Activated naive CD4-positive, alpha-beta T cell treated with anti-CD3 and anti-CD28 coated beads, Interleukin-2, amount 10 ng/mL, durations not matched to agents 7 days and 5 days (primary cell): ENCODE results near the gene PBOV1.

Experiments used
- CTCF ChIA-PET: fragments of 350-600 bp; sonication (Branson Sonifier 250); formaldehyde crosslinking; loops from one replicate; lab custom pipeline; 2021; ENCODE audit warnings: antibody characterized with exemption; lab: Charles Lee
- DNase-seq: peaks from one replicate; pipeline ENCODE4 v3.0.0-alpha.2; 2020
- H3K27ac Mint-ChIP-seq: one replicate; pipeline ENCODE4 v1.8.0; 2021; ENCODE audit warnings: mild to moderate bottlenecking, moderate library complexity, mixed read lengths
- H3K27me3 Mint-ChIP-seq: one replicate; pipeline ENCODE4 v1.8.0; 2021; ENCODE audit warnings: mild to moderate bottlenecking, mixed read lengths
- H3K36me3 Mint-ChIP-seq: one replicate; pipeline ENCODE4 v1.8.0; 2021; ENCODE audit warnings: mixed read lengths
- H3K4me1 Mint-ChIP-seq: one replicate; pipeline ENCODE4 v1.8.0; 2021; ENCODE audit warnings: mixed read lengths
- H3K4me3 Mint-ChIP-seq: one replicate; pipeline ENCODE4 v1.8.0; 2021; ENCODE audit warnings: mild to moderate bottlenecking, moderate library complexity, mixed read lengths
- H3K9me3 Mint-ChIP-seq: one replicate; pipeline ENCODE4 v1.8.0; 2021; ENCODE audit warnings: mixed read lengths

Gene PBOV1

DNA sequence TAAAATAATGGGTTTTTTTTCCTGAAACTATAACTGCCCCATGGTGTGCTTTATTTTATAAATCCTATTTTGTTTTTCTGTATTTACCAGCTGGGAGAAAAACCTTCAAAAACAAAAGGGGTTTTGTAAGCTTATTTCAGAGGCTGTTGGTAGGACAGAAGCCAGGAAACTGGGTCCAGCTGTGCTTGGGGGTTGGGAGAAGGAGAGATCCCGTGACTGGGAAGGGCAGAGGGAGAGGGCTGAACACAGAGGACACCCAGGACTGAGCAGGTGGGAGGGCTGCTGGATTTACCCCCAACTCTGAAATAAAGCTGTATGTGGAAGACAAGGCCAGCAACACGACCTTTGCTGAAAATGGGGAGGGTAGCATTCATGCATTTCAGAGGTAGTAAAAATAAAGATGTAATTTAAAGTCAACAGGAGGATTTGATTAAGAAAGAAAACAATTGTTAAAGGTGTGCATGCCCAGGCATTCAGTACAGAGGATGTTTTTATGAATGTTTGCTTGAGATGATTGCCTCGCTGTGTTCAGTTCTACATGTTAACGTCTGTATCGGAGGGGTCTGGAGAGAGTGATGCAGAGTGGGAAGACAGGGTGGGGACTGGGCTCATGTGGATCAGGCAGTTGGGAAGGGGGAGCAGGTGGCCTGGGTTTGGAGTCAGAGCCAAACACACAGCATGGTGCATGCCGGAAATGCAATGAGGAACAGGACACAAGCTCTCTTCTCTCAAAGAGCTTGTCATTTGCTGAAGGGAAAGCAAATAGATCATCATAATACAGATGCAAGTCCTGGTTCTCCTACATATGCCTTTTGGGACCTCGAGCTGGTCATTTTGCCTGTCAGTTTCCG is 35.1 kb downstream of the PBOV1 start:
- Mint-ChIP-seq H3K9me3 (peaks cover 3% of the 10 kb centered on the region), H3K4me3 (no peak overlapping the region), H3K27me3 (peaks cover 14% of the 10 kb centered on the region), H3K27ac (no peak overlapping the region), H3K4me1 (no peaks in the 10 kb centered on the region), H3K36me3 (no peaks in the 10 kb centered on the region)
- CTCF ChIA-PET, result no interaction called here
- DNase-seq, result no peak

DNA sequence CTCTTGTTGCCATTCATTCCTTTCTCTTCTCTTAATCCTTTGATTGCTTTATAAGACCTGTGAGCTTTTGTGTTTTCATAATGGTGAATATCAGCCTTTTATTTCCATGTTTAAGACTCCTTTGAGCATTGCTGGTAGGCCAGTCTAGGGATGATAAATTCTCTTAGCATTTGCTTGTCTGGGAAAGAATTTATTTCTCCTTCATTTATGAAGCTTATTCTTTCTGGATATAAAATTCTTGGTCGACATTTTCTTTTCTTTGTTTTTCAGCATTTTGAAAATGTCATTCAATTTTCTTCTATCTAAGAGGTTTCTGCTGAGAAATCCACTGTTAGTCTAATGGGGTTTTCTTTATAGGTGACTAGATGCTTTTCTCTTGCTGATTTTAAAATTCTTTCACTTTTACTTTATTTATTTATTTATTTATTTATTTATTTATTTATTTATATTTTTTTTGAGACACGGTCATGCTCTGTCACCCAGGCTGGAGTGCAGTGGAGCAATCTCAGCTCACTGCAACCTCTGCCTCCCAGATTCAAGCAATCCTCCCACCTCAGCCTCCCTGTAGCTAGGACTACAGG is 41.5 kb downstream of the PBOV1 start:
- Mint-ChIP-seq H3K36me3 (no peaks in the 10 kb centered on the region), H3K27ac (no peak overlapping the region), H3K4me1 (no peaks in the 10 kb centered on the region), H3K4me3 (no peak overlapping the region), H3K9me3 (peaks cover 7% of the 10 kb centered on the region), H3K27me3 (peaks cover 12% of the 10 kb centered on the region)
- CTCF ChIA-PET, result no interaction called here
- DNase-seq, result no peak

DNA sequence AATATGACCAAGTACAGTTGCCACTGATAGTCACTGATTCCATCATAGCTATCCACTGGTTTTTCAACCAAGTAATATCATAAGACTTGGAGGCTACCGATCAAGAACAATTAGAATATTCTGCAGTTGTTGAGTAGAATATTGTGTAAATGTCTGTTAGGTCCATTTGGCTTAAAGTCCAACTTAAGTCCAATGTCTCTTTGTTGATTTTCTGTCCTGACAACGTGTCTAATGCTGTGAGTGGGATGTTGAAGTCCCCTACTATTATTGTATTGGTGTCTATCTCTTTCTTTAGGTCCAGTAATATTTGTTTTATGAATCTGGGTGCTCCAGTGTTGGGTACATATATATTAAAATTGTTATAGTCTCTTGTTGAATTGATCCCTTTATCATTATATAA is 42.7 kb downstream of the PBOV1 start:
- CTCF ChIA-PET, result no interaction called here

More for the DNA sequence above, 42.7 kb downstream of the PBOV1 start:
- H3K4me3 Mint-ChIP-seq, result no peak overlapping the region
- H3K4me1 Mint-ChIP-seq, result no peaks in the 10 kb centered on the region
- peaks cover 20% of the 10 kb centered on the region for H3K27me3 Mint-ChIP-seq
- H3K9me3 Mint-ChIP-seq, result peaks cover 7% of the 10 kb centered on the region
- no peak for DNase-seq
- no peak overlapping the region for H3K27ac Mint-ChIP-seq
- H3K36me3 Mint-ChIP-seq, result no peaks in the 10 kb centered on the region
